ENCODE measurements around the gene ARF1.
A peak's percentile ranks its signal among the peaks of the same experiment; 100 is the strongest.

ARF1 gene

DNA sequence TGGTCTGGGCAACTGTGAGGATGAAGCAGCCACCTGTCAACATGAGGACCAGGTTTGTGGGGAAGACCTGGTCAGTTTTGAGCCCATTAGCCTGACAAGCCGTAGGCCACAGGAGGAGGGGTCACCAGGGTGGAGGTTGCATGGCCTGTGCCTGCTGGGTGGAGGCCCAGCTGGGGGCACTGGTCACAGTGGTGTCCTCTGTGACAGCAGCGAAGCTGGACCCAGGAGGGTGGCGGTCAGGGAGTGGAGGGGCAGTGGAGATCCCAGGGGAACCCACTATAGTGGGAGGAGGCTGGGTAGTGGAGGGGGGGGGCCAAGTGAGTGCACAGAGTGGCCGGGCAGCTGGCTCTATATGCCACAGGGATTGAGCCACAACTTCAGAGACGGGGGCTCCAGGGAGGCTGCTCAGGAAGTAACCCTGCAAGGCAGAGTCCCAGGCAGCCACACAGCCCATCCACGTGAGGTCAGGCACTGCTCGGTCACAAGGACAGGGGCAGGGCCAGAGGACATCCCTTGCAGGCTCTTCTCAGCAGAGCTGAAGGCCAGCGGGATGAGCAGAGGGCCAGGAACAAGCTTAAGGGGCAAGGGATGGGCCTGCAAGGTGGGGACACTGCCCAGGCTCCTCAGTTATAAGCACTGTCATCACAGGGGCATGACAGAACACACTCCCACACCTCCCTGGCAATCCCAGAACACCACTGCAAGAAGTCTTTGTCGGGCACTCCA lies 22.9 kb downstream of the ARF1 start:
- H3K4me3 ChIP-seq (ENCODE audit: low read depth, low read length) = no peak overlapping the region
- TF ChIP-seq, protein P1, sequence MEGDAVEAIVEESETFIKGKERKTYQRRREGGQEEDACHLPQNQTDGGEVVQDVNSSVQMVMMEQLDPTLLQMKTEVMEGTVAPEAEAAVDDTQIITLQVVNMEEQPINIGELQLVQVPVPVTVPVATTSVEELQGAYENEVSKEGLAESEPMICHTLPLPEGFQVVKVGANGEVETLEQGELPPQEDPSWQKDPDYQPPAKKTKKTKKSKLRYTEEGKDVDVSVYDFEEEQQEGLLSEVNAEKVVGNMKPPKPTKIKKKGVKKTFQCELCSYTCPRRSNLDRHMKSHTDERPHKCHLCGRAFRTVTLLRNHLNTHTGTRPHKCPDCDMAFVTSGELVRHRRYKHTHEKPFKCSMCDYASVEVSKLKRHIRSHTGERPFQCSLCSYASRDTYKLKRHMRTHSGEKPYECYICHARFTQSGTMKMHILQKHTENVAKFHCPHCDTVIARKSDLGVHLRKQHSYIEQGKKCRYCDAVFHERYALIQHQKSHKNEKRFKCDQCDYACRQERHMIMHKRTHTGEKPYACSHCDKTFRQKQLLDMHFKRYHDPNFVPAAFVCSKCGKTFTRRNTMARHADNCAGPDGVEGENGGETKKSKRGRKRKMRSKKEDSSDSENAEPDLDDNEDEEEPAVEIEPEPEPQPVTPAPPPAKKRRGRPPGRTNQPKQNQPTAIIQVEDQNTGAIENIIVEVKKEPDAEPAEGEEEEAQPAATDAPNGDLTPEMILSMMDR (IDR thresholded peaks at IDR 0.05; ENCODE audit: low read depth, low read length, missing control alignments) = no peak
- DNase-seq (ENCODE audit: low read depth) = no peak

DNA sequence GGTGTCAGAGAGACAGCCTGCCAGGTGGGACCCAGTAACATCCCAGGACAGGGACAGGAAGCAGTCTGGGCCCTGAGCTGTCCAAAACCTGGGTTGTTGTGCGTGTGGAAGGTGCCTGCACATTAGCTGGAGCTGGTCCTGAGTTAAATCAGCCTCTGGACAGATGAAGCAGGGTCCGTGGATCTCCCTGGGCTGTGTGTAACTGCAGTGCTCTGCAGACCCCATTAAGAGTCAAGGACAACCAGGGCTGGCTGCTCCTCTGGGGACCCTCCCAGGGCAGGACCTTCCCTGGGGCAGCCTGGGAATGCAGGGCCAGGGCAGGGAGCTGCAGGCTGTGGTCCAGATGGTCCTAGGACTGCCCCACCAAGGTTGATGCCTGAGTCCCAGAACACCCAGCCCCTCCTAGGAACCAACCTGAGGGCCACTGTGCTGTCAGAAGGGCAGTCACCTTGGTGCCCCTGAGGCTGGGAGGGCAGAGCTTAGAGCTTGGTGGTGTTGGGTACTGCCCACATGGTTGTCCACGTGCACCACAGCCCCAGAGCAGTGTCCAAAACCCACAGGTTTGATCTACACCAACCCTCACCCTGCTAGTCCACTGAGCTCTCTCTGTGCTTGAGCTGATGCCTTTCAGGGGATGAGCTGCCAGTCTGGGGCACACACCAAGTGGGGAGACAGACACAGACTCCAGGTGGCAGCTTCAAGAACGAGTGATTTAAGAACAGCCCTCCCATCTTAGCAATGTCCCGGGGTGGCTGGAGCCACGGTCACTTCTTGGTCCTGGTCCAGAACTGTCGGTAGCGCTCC lies 23.7 kb downstream of the ARF1 start:
- H3K4me3 ChIP-seq (ENCODE audit: low read depth, low read length) = no peak overlapping the region
- TF ChIP-seq, protein P1 (IDR thresholded peaks at IDR 0.05; ENCODE audit: low read depth, low read length, missing control alignments) = no peak
- no peak for DNase-seq (ENCODE audit: low read depth)

DNA sequence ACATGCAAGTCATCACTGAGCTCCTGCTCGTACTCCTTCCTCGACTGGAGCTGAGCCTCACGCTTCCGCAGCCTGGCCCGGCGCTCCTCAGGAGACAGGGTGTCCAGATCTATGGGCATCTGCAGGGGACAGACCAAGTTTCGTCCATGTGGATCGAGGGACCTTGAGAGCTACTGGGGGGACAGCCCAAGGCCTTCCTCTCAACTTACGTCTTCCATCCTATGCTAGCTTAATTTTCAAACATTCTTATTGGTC lies 24.2 kb downstream of the ARF1 start:
- TF ChIP-seq, protein P1 (IDR thresholded peaks at IDR 0.05; ENCODE audit: low read depth, low read length, missing control alignments) = no peak
- no peak overlapping the region for H3K4me3 ChIP-seq (ENCODE audit: low read depth, low read length)
- DNase-seq (ENCODE audit: low read depth) = no peak

DNA sequence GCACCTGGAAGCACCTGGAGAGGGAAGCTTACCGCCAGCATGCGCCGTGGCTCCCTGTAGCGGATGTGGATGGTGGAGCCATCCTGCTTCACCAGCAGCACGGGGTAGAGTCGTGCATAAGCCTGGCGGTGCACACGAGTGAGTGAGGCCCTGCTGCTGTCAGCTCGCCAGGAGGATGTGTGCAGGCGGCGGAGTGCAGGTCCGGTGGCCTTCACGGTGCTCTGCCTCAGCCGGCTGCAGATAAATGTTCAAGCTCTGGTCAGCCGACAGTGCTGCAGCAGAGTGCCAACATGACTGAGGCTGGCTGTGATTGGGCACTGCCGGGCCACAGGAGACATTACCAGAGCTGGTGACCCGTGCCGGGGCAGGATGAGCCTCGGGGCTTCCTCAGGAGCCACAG lies 25.1 kb downstream of the ARF1 start:
- TF ChIP-seq, protein P1 (IDR thresholded peaks at IDR 0.05; ENCODE audit: low read depth, low read length, missing control alignments) = no peak
- DNase-seq (ENCODE audit: low read depth) = no peak
- H3K4me3 ChIP-seq (ENCODE audit: low read depth, low read length) = peak overlapping the region; percentile 90; the same call in 1 of the 2 replicates

DNA sequence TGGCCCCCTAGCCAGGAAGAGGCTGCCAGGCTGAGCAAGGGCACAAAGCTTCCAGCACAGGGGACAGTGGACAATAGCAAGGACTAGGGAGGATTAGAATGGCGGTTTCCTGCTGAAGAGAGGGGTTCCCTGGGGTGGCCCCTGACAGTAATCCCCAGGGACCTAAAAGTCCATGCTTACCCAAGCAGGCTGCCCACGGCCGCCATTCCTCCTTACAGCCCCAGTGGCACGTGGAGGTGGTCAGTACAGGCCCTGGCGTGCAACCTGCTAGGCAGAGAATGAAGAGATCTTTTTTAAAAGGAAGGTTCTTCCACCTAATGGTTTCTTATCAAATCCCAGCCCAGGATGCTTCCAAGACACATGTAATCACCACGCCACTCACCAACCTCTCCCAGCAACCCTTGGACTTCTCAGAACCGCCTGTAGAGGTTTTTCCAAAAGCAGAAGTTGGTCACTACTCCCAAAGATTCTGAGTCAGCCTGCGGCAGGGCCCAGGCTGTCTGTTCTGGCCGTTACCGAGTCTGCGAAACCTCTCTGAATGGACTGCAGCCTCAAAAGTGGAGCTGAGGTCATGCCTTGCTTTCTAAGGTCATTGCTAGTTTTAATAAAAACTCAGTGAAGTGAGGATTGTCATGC lies 25.7 kb downstream of the ARF1 start:
- DNase-seq (ENCODE audit: low read depth) = no peak
- TF ChIP-seq, protein P1 (IDR thresholded peaks at IDR 0.05; ENCODE audit: low read depth, low read length, missing control alignments) = no peak
- H3K4me3 ChIP-seq (ENCODE audit: low read depth, low read length) = peak overlapping the region; percentile 90

DNA sequence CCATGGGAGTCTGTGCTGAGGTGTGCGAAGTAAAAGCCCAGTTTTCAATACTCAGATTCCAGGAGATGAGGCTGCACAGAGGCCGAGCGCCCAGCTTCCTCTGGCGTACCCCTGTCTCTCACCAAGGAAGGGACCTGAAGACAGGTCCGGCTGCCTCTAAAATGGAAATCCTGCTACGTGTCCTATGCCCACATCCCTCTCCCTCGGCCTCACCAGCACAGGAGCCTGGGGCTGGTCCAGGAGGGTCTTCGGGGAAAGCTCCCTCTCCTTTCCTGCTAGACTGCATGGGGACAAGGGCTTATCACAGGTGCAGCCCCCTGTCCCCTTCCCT lies 26.2 kb downstream of the ARF1 start:
- H3K4me3 ChIP-seq (ENCODE audit: low read depth, low read length) = peak overlapping the region; percentile 90
- TF ChIP-seq, protein P1 (IDR thresholded peaks at IDR 0.05; ENCODE audit: low read depth, low read length, missing control alignments) = no peak

More for the DNA sequence above, 26.2 kb downstream of the ARF1 start:
- no peak for DNase-seq (ENCODE audit: low read depth)
